HG02885 (cell line): Measurements from ENCODE around the gene OR51T1.

Experiments used
- ATAC-seq: cut with Tn5 transposase; IDR thresholded peaks from one replicate; pipeline ENCODE4 v1.9.1; 2021; ENCODE audit warnings: mild to moderate bottlenecking; ENCODE audit not compliant: unreplicated experiment, poor library complexity

OR51T1 gene

DNA sequence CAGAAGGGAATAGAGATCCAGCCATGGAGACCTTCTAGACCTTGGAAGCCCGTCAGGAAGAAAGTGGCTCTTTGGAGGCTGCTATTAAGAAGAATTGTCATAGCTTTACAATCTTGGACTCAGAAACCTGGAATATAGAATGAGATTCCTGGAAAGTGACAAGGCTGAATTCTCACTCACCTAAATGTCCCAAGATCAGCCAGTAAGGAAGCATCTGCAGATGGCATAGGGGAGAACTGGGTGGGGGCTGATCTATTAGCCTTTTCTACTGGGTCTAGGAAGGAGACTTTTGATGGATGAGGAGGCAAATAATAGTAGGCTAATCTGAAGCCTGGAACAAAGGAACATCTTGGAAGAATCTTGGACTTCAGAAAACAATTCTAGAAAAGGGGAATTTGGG is 42.5 kb downstream of the OR51T1 start, which contains the start of gene OR51G1:
OR51G1 (minus strand) TSS at position 101 of the 400 bp plus-strand sequence; CDS start at position 101, 0 bp downstream.
- ATAC-seq: no peak

GRCh38 chr11:4926608-4927007 is 44.9 kb downstream of the OR51T1 start:
- no peak for ATAC-seq
